HL-60 (cell line): Measurements from ENCODE around the gene GFPT2.

ENCODE experiments used
- DNase-seq, 2 experiments: peaks; one replicate each; pipeline ENCODE4 v3.0.0-alpha.2; 2010 to 2020; ENCODE audit warnings: low read depth in 1 of 2, low spot score in 1 of 2
- H3K27ac ChIP-seq: fragments of 250-450 bp; sonication (Bioruptor Pico); replicated peaks from 2 replicates; pipeline ENCODE4 v1.5.1; 2020; ENCODE audit warnings: mild to moderate bottlenecking, moderate library complexity
- H3K27me3 ChIP-seq: fragments of 250-450 bp; sonication (Bioruptor Pico); 2 replicates; pipeline ENCODE4 v1.5.1; 2021; ENCODE audit warnings: mild to moderate bottlenecking, moderate library complexity; ENCODE audit not compliant: insufficient read depth, poor library complexity, severe bottlenecking
- H3K4me3 ChIP-seq: replicated peaks from 2 replicates; pipeline ENCODE4 v1.5.1; 2011; ENCODE audit warnings: mild to moderate bottlenecking, control low read depth, low read length; ENCODE audit not compliant: insufficient read depth
- GABPA ChIP-seq: IDR thresholded peaks from 2 replicates; pipeline ENCODE4 v1.6.1; 2012; ENCODE audit warnings: low read depth
- POLR2AphosphoS5 ChIP-seq: IDR thresholded peaks from 2 replicates; pipeline ENCODE4 v1.6.1; 2012; ENCODE audit warnings: low read depth
- SPI1 ChIP-seq: IDR thresholded peaks from 2 replicates; pipeline ENCODE4 v1.6.1; 2012; ENCODE audit warnings: low read depth, mild to moderate bottlenecking, borderline replicate concordance
- TF ChIP-seq, protein P1 (sequence below): IDR thresholded peaks from one replicate; pipeline ENCODE4 v1.5.1; 2011; ENCODE audit warnings: low read length, control low read depth, inconsistent platforms; ENCODE audit not compliant: insufficient read depth
- TF ChIP-seq, protein P2 (sequence below): IDR thresholded peaks from 2 replicates; pipeline ENCODE4 v1.6.1; 2012; ENCODE audit warnings: low read depth; ENCODE audit not compliant: insufficient replicate concordance

Gene GFPT2

DNA sequence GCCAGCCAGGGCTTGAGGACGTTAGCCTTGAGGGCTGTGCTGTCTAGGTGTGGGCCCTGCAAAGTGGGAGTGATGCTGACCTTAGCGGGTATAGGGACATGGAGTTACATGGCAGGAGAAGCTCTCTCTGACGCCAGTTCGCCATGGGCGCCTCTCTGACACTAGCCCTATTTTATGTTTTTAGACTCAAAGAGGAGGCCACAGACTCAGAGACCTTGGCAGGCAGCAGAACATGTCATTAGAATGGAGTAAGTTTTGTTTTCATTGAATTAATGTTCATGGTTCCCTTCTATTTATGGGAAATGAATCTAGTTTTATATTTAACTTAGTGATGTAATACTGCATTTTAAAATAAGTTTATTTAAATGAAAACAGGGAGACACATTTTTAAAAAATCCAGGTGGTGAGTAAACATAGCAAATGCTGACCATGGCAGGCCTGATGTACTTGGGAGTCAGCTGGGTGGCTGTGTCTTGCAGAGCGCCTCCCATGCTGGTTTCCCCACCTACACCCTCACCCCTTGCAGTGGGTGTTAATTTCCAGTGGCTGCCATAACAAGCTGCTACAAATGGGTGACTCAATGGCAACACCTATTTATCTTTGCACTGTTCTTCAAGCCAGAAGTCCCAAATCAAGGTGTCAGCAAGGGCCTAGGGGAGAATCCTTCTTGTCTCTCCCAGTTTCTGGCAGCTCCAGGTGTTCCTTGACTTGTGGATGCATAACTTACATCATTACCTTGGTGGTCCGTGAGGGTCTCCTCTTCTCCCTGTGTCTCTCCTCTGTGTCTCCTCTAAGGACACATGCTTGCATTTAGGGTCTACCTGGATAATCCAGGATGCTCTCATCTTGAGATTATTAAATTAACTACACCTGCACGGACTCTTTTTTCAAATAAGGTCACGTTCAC, 25.6 kb upstream of the GFPT2 start:
- no peak for TF ChIP-seq SPI1
- TF ChIP-seq, protein P1, sequence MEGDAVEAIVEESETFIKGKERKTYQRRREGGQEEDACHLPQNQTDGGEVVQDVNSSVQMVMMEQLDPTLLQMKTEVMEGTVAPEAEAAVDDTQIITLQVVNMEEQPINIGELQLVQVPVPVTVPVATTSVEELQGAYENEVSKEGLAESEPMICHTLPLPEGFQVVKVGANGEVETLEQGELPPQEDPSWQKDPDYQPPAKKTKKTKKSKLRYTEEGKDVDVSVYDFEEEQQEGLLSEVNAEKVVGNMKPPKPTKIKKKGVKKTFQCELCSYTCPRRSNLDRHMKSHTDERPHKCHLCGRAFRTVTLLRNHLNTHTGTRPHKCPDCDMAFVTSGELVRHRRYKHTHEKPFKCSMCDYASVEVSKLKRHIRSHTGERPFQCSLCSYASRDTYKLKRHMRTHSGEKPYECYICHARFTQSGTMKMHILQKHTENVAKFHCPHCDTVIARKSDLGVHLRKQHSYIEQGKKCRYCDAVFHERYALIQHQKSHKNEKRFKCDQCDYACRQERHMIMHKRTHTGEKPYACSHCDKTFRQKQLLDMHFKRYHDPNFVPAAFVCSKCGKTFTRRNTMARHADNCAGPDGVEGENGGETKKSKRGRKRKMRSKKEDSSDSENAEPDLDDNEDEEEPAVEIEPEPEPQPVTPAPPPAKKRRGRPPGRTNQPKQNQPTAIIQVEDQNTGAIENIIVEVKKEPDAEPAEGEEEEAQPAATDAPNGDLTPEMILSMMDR, result no peak
- TF ChIP-seq, protein P2, sequence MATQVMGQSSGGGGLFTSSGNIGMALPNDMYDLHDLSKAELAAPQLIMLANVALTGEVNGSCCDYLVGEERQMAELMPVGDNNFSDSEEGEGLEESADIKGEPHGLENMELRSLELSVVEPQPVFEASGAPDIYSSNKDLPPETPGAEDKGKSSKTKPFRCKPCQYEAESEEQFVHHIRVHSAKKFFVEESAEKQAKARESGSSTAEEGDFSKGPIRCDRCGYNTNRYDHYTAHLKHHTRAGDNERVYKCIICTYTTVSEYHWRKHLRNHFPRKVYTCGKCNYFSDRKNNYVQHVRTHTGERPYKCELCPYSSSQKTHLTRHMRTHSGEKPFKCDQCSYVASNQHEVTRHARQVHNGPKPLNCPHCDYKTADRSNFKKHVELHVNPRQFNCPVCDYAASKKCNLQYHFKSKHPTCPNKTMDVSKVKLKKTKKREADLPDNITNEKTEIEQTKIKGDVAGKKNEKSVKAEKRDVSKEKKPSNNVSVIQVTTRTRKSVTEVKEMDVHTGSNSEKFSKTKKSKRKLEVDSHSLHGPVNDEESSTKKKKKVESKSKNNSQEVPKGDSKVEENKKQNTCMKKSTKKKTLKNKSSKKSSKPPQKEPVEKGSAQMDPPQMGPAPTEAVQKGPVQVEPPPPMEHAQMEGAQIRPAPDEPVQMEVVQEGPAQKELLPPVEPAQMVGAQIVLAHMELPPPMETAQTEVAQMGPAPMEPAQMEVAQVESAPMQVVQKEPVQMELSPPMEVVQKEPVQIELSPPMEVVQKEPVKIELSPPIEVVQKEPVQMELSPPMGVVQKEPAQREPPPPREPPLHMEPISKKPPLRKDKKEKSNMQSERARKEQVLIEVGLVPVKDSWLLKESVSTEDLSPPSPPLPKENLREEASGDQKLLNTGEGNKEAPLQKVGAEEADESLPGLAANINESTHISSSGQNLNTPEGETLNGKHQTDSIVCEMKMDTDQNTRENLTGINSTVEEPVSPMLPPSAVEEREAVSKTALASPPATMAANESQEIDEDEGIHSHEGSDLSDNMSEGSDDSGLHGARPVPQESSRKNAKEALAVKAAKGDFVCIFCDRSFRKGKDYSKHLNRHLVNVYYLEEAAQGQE, result no peak
- no peak for TF ChIP-seq GABPA
- no peak for TF ChIP-seq POLR2AphosphoS5
- Histone ChIP-seq H3K27me3 (no peaks in the 10 kb centered on the region), H3K4me3 (no peak overlapping the region), H3K27ac (no peak overlapping the region)
- DNase-seq, result no peak

DNA sequence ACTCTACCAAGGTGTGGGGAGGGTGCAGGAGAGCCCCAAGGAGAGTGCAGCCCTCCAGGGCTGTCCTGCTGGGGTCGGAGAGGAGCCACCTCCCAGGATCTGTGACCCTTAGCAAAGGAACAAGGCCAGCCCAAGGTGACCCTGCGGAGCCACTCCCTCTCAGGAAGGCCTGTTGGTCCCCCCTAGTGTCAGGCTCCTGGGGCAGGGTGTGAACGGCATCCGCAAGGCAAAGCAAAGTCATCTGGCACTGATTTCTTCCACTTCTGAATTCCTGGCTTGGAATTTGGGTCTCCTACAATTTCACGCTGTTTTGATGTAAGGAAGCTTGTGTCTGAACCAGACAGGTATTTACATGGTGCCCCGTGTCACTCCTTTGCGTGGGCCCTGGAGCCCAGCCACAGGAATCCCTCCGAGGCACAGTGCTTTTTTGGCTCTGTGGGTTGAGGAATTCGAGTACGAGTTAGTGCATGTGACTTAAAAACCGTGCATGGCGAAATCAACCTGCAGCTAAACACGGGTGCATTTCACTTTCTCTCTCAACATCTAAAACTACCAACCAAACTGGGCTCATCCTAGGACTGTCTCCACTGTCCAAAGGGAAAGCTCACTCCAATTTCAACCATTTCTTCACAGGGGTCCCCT, 24.5 kb upstream of the GFPT2 start:
- Histone ChIP-seq H3K27ac (no peak overlapping the region), H3K27me3 (no peaks in the 10 kb centered on the region), H3K4me3 (no peak overlapping the region)
- no peak for TF ChIP-seq SPI1
- TF ChIP-seq, protein P1, result no peak
- TF ChIP-seq, protein P2, result no peak
- no peak for DNase-seq

DNA sequence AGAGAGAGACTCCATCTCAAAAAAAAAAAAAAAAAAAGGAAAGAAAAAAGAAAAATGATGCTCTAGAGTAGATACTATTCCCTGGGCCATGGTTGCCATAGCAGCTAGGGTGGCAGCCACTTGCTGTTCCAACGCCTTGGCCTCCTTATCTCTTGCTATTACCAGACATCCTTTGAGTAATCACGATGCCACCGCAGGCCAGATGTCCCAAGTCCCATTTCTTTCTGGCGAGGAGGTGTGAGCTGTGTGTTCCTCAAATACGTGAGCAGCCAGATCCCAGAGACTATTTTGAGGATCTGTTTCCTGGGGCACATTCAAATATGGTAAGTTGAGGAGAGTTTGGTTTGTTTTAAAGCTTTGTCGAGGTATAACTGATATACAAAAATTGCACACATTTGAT, 23.4 kb upstream of the GFPT2 start:
- TF ChIP-seq SPI1, result no peak
- TF ChIP-seq, protein P1, result no peak
- TF ChIP-seq, protein P2, result no peak
- TF ChIP-seq GABPA, result no peak
- TF ChIP-seq POLR2AphosphoS5, result no peak
- no peaks in the 10 kb centered on the region for H3K27me3 ChIP-seq

More for the DNA sequence above, 23.4 kb upstream of the GFPT2 start:
- Histone ChIP-seq H3K4me3 (no peak overlapping the region), H3K27ac (no peak overlapping the region)
- DNase-seq, result no peak
